SU-DHL-6 (cell line): ENCODE data around the gene FOXJ2.
"Not testable (repeated sequence)": the region's sequence is repeated elsewhere in the genome, so short reads cannot be mapped to it uniquely, and the experiment has no call there.

Source experiments
- H2AFZ ChIP-seq: fragments of 200-600 bp; sonication (generic); 2 replicates; pipeline ENCODE4 v1.6.1; 2014; ENCODE audit warnings: low read depth, mild to moderate bottlenecking, moderate library complexity, mixed read lengths, antibody characterized with exemption, low read length; ENCODE audit not compliant: severe bottlenecking
- H3F3A ChIP-seq: fragments of 200-600 bp; shearing (Covaris generic); 2 replicates; pipeline ENCODE4 v1.6.0; 2016; ENCODE audit warnings: antibody characterized with exemption, mild to moderate bottlenecking; ENCODE audit not compliant: insufficient read depth
- H3K27ac ChIP-seq: fragments of 200-600 bp; sonication (generic); 2 replicates; pipeline ENCODE4 v1.5.1; 2016; ENCODE audit warnings: low read depth, mild to moderate bottlenecking, low read length, moderate library complexity, mixed read lengths
- H3K27me3 ChIP-seq: fragments of 200-600 bp; sonication (generic), shearing (Covaris generic); 2 replicates; pipeline ENCODE4 v1.6.0; 2014; ENCODE audit warnings: mild to moderate bottlenecking, low read length
- H3K36me3 ChIP-seq: fragments of 200-600 bp; sonication (generic); 2 replicates; pipeline ENCODE4 v1.6.1; 2014; ENCODE audit warnings: mild to moderate bottlenecking, low read length, mixed read lengths
- H3K4me2 ChIP-seq: fragments of 300-600, 200-600 bp; shearing (Covaris generic), sonication (generic); 2 replicates; pipeline ENCODE4 v1.6.0; 2014; ENCODE audit warnings: low read length, low read depth, mild to moderate bottlenecking; ENCODE audit not compliant: poor library complexity, severe bottlenecking
- H3K4me3 ChIP-seq: fragments of 200-600 bp; sonication (generic); 2 replicates; pipeline ENCODE4 v1.5.1; 2014; ENCODE audit warnings: antibody characterized with exemption, low read length, mild to moderate bottlenecking, mixed read lengths; ENCODE audit not compliant: insufficient read depth, poor library complexity, severe bottlenecking
- H3K79me2 ChIP-seq: fragments of 200-600 bp; sonication (generic); 2 replicates; pipeline ENCODE4 v1.6.1; 2014; ENCODE audit warnings: mild to moderate bottlenecking, low read length, moderate library complexity; ENCODE audit not compliant: insufficient read depth
- H3K9ac ChIP-seq: fragments of 200-600 bp; sonication (generic); 2 replicates; pipeline ENCODE4 v1.7.0; 2014; ENCODE audit warnings: mild to moderate bottlenecking, low read length
- H3K9me2 ChIP-seq: fragments of 200-600 bp; sonication (generic); replicated peaks from 2 replicates; pipeline ENCODE4 v1.6.1; 2014; ENCODE audit warnings: low read length; ENCODE audit not compliant: insufficient read depth
- H3K9me3 ChIP-seq: fragments of 200-600 bp; sonication (generic); 2 replicates; pipeline ENCODE4 v1.6.1; 2014; ENCODE audit warnings: low read length, mixed read lengths; ENCODE audit not compliant: insufficient read depth
- H4K20me1 ChIP-seq: fragments of 200-600 bp; sonication (generic); 2 replicates; pipeline ENCODE4 v1.6.1; 2014; ENCODE audit warnings: low read depth, mild to moderate bottlenecking, antibody characterized with exemption, low read length, moderate library complexity, mixed read lengths
- EZH2phosphoT487 ChIP-seq: fragments of 200-600 bp; sonication (generic), shearing (Covaris generic); conservative IDR thresholded peaks from 2 replicates; pipeline ENCODE4 v1.6.1; 2018; ENCODE audit warnings: mild to moderate bottlenecking, antibody characterized with exemption, low read length, moderate library complexity, mixed read lengths
- TF ChIP-seq, protein P1 (sequence below): fragments of 200-600 bp; sonication (generic); IDR thresholded peaks from one replicate; pipeline ENCODE4 v1.5.1; 2017; ENCODE audit warnings: antibody characterized with exemption, mild to moderate bottlenecking, low read length, moderate library complexity; ENCODE audit not compliant: insufficient read depth, poor library complexity, severe bottlenecking

Gene FOXJ2

DNA sequence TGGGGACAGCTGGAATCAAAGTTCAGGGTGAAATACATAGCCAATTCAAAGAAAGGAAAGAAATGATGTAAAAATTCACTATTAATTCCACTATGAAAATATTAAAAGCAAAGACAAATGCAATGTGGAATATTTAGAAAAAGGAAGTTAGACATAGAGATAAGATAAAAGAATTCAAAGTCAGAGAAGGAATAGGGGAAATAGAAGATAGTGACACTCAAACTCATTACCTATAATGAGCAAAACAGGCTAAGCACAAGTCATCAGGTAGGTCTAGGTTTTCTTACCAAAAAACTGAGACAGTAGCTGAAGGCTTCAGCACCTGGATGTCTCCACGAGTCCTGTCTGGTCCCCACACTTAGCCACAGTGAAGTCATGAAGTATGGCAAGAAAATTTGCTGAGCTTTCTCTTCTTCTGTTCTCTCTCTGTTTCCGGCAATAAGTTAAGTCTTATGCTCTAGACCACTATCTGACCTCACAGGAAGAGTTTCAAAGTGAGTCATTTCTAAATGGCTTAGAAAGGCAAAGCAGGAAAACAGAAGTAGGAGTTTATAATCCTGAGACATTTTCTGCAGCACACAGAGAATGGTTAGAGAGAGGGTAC, 33.6 kb downstream of the FOXJ2 start, which contains the start of gene C3AR1:
C3AR1 (minus strand) TSS at position 369 of the 604 bp plus-strand sequence. CDS start 6,174 bp downstream, outside the sequence.
- no peaks in the 10 kb centered on the region for H4K20me1 ChIP-seq
- no peaks in the 10 kb centered on the region for H3K27me3 ChIP-seq
- H3K4me3 ChIP-seq = no peak within 1 kb of the TSS
- no peaks in the 10 kb centered on the region for H3F3A ChIP-seq
- no peaks in the 10 kb centered on the region for H3K79me2 ChIP-seq
- H3K9ac ChIP-seq = no peak within 1 kb of the TSS
- H2AFZ ChIP-seq = no peak within 1 kb of the TSS
- H3K4me2 ChIP-seq = no peak within 1 kb of the TSS
- no peaks in the 10 kb centered on the region for H3K9me3 ChIP-seq
- no peak within 1 kb of the TSS for H3K27ac ChIP-seq
- TF ChIP-seq EZH2phosphoT487 = no peak
- TF ChIP-seq, protein P1, sequence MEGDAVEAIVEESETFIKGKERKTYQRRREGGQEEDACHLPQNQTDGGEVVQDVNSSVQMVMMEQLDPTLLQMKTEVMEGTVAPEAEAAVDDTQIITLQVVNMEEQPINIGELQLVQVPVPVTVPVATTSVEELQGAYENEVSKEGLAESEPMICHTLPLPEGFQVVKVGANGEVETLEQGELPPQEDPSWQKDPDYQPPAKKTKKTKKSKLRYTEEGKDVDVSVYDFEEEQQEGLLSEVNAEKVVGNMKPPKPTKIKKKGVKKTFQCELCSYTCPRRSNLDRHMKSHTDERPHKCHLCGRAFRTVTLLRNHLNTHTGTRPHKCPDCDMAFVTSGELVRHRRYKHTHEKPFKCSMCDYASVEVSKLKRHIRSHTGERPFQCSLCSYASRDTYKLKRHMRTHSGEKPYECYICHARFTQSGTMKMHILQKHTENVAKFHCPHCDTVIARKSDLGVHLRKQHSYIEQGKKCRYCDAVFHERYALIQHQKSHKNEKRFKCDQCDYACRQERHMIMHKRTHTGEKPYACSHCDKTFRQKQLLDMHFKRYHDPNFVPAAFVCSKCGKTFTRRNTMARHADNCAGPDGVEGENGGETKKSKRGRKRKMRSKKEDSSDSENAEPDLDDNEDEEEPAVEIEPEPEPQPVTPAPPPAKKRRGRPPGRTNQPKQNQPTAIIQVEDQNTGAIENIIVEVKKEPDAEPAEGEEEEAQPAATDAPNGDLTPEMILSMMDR = no peak
- H3K36me3 ChIP-seq = no peaks in the 10 kb centered on the region
- no peaks in the 10 kb centered on the region for H3K9me2 ChIP-seq

DNA sequence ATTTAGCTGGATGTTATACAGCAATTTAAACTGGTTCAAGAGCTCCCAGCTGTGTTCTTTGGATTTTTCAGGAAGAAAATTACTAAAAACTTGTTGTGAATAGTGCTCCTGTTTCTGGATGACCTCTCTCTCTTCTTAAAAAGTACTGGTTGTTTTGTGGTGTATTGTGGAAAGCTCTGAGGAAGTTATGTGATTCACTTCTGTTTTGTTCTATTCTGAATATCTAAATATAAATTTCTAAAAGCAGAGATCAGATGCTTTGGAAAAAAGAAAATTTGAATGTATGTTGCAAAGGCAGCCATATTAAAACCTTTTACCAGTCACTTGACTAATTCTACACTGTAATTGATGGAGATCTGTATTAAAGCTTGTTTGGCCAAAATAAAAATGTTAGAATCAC, 37.1 kb downstream of the FOXJ2 start:
- no peak for TF ChIP-seq EZH2phosphoT487
- TF ChIP-seq, protein P1 = no peak
- Histone ChIP-seq H3K79me2 (no peaks in the 10 kb centered on the region), H3K9me2 (no peaks in the 10 kb centered on the region), H3K27me3 (no peaks in the 10 kb centered on the region), H3K4me3 (no peak overlapping the region), H4K20me1 (no peaks in the 10 kb centered on the region), H3K9me3 (no peaks in the 10 kb centered on the region), H3K36me3 (no peaks in the 10 kb centered on the region), H3K9ac (no peak overlapping the region), H3K4me2 (no peak overlapping the region), H2AFZ (no peak overlapping the region), H3F3A (no peaks in the 10 kb centered on the region), H3K27ac (no peak overlapping the region)

DNA sequence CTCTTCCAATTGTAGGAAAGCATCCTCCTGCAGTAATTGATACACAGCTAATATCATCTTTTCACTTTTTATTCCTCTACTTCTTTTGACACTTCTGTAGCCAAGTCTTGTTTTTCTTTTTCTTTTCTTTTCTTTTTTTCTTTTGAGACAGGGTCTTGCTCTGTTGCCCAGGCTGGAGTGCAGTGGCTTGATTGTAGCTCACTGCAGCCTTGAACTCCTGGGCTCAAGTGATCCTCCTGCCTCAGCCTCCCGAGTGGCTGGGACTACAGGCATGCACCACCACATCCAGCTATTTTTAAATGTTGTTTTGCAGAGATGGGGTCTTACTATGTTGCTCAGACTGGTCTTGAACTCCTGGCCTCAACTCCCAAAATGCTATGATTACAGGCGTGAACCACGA, 39.3 kb downstream of the FOXJ2 start:
- not testable (repeated sequence) for H3K4me3 ChIP-seq, H3K9me2 ChIP-seq, H3K9ac ChIP-seq, H3K9me3 ChIP-seq, H3K27ac ChIP-seq, H3K36me3 ChIP-seq, H3F3A ChIP-seq, H3K79me2 ChIP-seq, H3K4me2 ChIP-seq, H2AFZ ChIP-seq, H3K27me3 ChIP-seq, H4K20me1 ChIP-seq

DNA sequence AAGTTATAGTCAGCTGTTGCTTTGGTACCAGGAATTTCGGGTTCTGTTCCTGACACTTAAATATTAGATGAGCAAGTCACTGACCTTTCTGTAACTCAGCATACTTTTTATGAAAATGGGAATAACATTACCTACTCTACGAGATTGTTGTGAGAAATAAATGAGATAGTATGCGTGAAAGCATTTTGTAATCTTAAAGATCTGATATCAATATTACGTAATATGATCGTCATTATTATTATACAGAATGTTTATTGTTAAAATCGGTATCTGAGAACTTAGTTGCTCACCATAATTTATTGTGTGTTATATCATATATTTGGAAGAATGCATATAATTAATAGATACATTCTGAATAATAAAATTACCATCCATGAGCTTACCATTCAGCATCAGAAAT, 43.4 kb downstream of the FOXJ2 start:
- Histone ChIP-seq H3K4me3 (no peak overlapping the region), H3K9me3 (no peaks in the 10 kb centered on the region), H3K36me3 (no peaks in the 10 kb centered on the region), H3K79me2 (no peaks in the 10 kb centered on the region), H3K9me2 (no peaks in the 10 kb centered on the region), H3K9ac (no peak overlapping the region), H3K4me2 (no peak overlapping the region), H2AFZ (no peak overlapping the region), H3K27ac (no peak overlapping the region), H3K27me3 (no peaks in the 10 kb centered on the region), H4K20me1 (no peaks in the 10 kb centered on the region), H3F3A (no peaks in the 10 kb centered on the region)
- TF ChIP-seq, protein P1 = no peak
- TF ChIP-seq EZH2phosphoT487 = no peak
